Colonic mucosa (tissue), 4 donors: ENCODE measurements around the gene HBE1. TPM values are rescaled to one million over a fixed set of nuclear protein-coding genes. Genes with fewer than 3 reads are reported as not detected.

Source experiments
- DNase-seq: peaks from one replicate; pipeline ENCODE4 v3.0.0-alpha.2; 2020
- H3K27ac ChIP-seq: fragments of 200-600 bp; one replicate; pipeline ENCODE4 v1.8.0; 2021
- H3K27me3 ChIP-seq: fragments of 200-600 bp; one replicate; pipeline ENCODE4 v1.8.0; 2021
- H3K36me3 ChIP-seq: fragments of 200-600 bp; one replicate; pipeline ENCODE4 v1.8.0; 2021
- H3K4me1 ChIP-seq: fragments of 200-600 bp; one replicate; pipeline ENCODE4 v1.8.0; 2021; ENCODE audit warnings: mild to moderate bottlenecking
- H3K4me3 ChIP-seq: fragments of 200-600 bp; one replicate; pipeline ENCODE4 v1.8.0; 2021
- H3K9ac ChIP-seq, 2 donors: one replicate each; pipeline ENCODE4 v1.7.0; 2013; ENCODE audit warnings: control low read depth in 2 of 2, low read depth in 2 of 2, low read length in 2 of 2
- H3K9me3 ChIP-seq: fragments of 200-600 bp; one replicate; pipeline ENCODE4 v1.8.0; 2021
- CTCF ChIP-seq: fragments of 200-600 bp; IDR thresholded peaks from one replicate; pipeline ENCODE4 v1.8.0; 2022; ENCODE audit warnings: antibody characterized with exemption, mild to moderate bottlenecking
- intact Hi-C: fragments of 100-400 bp; cut with DNase I; formaldehyde crosslinking; loops from one replicate; pipeline ENCODE4 v1.14.1; 2022
- total RNA-seq, 2 donors: library from RNA; stranded (reverse); fragmentation: NEBNext Ultra II Directional in 1 of 2; extraction: Animal tissue kit (Norgen Biotek cat#: 25700) in 1 of 2; gene quantifications; one replicate each; pipeline ENCODE4 v1.2.1, GENCODE V29; 2021
- donor health status: healthy.
- donor health status: DM: no; HTN: no; CAD: no.
- donor health status: DM: no; HTN: no; CAD: no.

The HBE1 gene
- total RNA-seq, 2 donors from 2014 or later = 4.0 TPM; not detected in 1

- Histone ChIP-seq H3K9ac (no peak overlapping the region), H3K27me3 (no peaks in the 10 kb centered on the region), H3K36me3 (no peaks in the 10 kb centered on the region), H3K27ac (no peak overlapping the region), H3K4me3 (no peak overlapping the region), H3K9me3 (no peaks in the 10 kb centered on the region), H3K4me1 (no peaks in the 10 kb centered on the region)
- intact Hi-C loops = no loop called here
- DNase-seq = no peak
- TF ChIP-seq CTCF = no peak
Observed at GRCh38 chr11:5293028-5293427, 23.3 kb upstream of the HBE1 start.

- Histone ChIP-seq H3K36me3 (no peaks in the 10 kb centered on the region), H3K27ac (no peak overlapping the region), H3K27me3 (no peaks in the 10 kb centered on the region), H3K9me3 (no peaks in the 10 kb centered on the region), H3K4me3 (no peak overlapping the region), H3K4me1 (no peaks in the 10 kb centered on the region), H3K9ac (no peak overlapping the region)
- DNase-seq = no peak
- TF ChIP-seq CTCF = no peak
- intact Hi-C loops = no loop called here
Observed at GRCh38 chr11:5291207-5291838, 21.6 kb upstream of the HBE1 start.

GRCh38 chr11:5290106-5290505 is 20.4 kb upstream of the HBE1 start:
- intact Hi-C loops = no loop called here
- no peak for DNase-seq
- H3K9ac ChIP-seq = no peak overlapping the region
- no peak for TF ChIP-seq CTCF
- no peaks in the 10 kb centered on the region for H3K27me3 ChIP-seq
- no peaks in the 10 kb centered on the region for H3K4me1 ChIP-seq
- H3K4me3 ChIP-seq = no peak overlapping the region
- no peaks in the 10 kb centered on the region for H3K9me3 ChIP-seq
- no peak overlapping the region for H3K27ac ChIP-seq
- no peaks in the 10 kb centered on the region for H3K36me3 ChIP-seq

GRCh38 chr11:5289696-5290095 is 20.0 kb upstream of the HBE1 start:
- H3K27ac ChIP-seq = no peak overlapping the region
- no peak for DNase-seq
- H3K27me3 ChIP-seq = no peaks in the 10 kb centered on the region
- H3K4me3 ChIP-seq = no peak overlapping the region
- no peaks in the 10 kb centered on the region for H3K4me1 ChIP-seq
- H3K9me3 ChIP-seq = no peaks in the 10 kb centered on the region
- no peak overlapping the region for H3K9ac ChIP-seq
- H3K36me3 ChIP-seq = no peaks in the 10 kb centered on the region
- no peak for TF ChIP-seq CTCF
- intact Hi-C loops = no loop called here

- Histone ChIP-seq H3K9ac (no peak overlapping the region), H3K27me3 (no peaks in the 10 kb centered on the region), H3K9me3 (no peaks in the 10 kb centered on the region), H3K4me1 (no peaks in the 10 kb centered on the region), H3K4me3 (no peak overlapping the region), H3K27ac (no peak overlapping the region), H3K36me3 (no peaks in the 10 kb centered on the region)
- DNase-seq = no peak
- no peak for TF ChIP-seq CTCF
- intact Hi-C loops = no loop called here
Observed at GRCh38 chr11:5288906-5289550, 19.3 kb upstream of the HBE1 start.
